Lung microvascular endothelial cell (primary cell): ENCODE results near the gene TRIL. TPM values are rescaled to one million over a fixed set of nuclear protein-coding genes. Genes with fewer than 3 reads are reported as not detected.

Source experiments
- DNase-seq, 2 donors: peaks; one replicate each; pipeline versions ENCODE4 v3.0.0 to v3.0.0-alpha.2; 2010; ENCODE audit warnings: low read depth in 2 of 2
- total RNA-seq: library from RNA; depleted of rRNA; stranded (reverse); fragments of >200 nt; gene quantifications from 2 replicates; pipeline ENCODE4 v1.2.1, GENCODE V29; 2014

The TRIL gene
- total RNA-seq, 1 donor from 2014 or later, result 83.9 TPM

GRCh38 chr7:28983396-28984190 lies 25.5 kb upstream of the TRIL start:
- DNase-seq, result no peak

GRCh38 chr7:28981161-28981465 lies 23.0 kb upstream of the TRIL start:
- no peak for DNase-seq

- no peak for DNase-seq
Observed at GRCh38 chr7:28980451-28981160, 22.5 kb upstream of the TRIL start.

- DNase-seq, result no peak
Observed at GRCh38 chr7:28979776-28980175, 21.6 kb upstream of the TRIL start.

- DNase-seq, result no peak
Observed at GRCh38 chr7:28977881-28978280, 19.8 kb upstream of the TRIL start.

- no peak for DNase-seq
Observed at GRCh38 chr7:28976022-28976421, 17.9 kb upstream of the TRIL start.

- no peak for DNase-seq
Observed at GRCh38 chr7:28973591-28973990, 15.5 kb upstream of the TRIL start.

GRCh38 chr7:28964056-28964455 lies 5.9 kb upstream of the TRIL start:
- no peak for DNase-seq

- DNase-seq, result no peak
Observed at GRCh38 chr7:28961972-28962371, 3.8 kb upstream of the TRIL start.

GRCh38 chr7:28960071-28960840 lies 2.1 kb upstream of the TRIL start:
- DNase-seq, result no peak

- no peak for DNase-seq
Observed at GRCh38 chr7:28958980-28959347, 834 bp upstream of the TRIL start.

GRCh38 chr7:28957751-28958234 lies 337 bp downstream of the TRIL start:
- DNase-seq, result peak; percentile 13 to 57

- peak; percentile 8 to 55 for DNase-seq
Observed at GRCh38 chr7:28957064-28957750, 923 bp downstream of the TRIL start.

- DNase-seq, result peak; percentile 55 to 85
Observed at GRCh38 chr7:28956608-28957063, 1.5 kb downstream of the TRIL start.

- DNase-seq, result peak; percentile 54 to 85
Observed at GRCh38 chr7:28955718-28956607, 2.2 kb downstream of the TRIL start.

- DNase-seq, result no peak
Observed at GRCh38 chr7:28955356-28955717, 2.8 kb downstream of the TRIL start.

- DNase-seq, result no peak
Observed at GRCh38 chr7:28954946-28955345, 3.2 kb downstream of the TRIL start.

GRCh38 chr7:28954471-28954870 lies 3.7 kb downstream of the TRIL start:
- DNase-seq, result no peak

- peak; percentile 17 to 53 for DNase-seq
Observed at GRCh38 chr7:28953633-28954032, 4.5 kb downstream of the TRIL start.

- no peak for DNase-seq
Observed at GRCh38 chr7:28942168-28942567, 16.0 kb downstream of the TRIL start.

- DNase-seq, result no peak
Observed at GRCh38 chr7:28941633-28942032, 16.5 kb downstream of the TRIL start.
